ENCODE measurements around the gene TPT1.

The TPT1 gene

GRCh38 chr13:45373162-45373547, 32.2 kb upstream of the TPT1 start:
- Mint-ChIP-seq H3K4me3 (no peak overlapping the region), H3K9me3 (no peaks in the 10 kb centered on the region), H3K36me3 (ENCODE audit: low read depth) (peaks cover 31% of the 10 kb centered on the region), H3K27me3 (ENCODE audit: low read depth, poor library complexity) (no peaks in the 10 kb centered on the region), H3K4me1 (peaks cover 44% of the 10 kb centered on the region), H3K27ac (peak overlapping the region; percentile 69)
- TF ChIP-seq, protein P1, sequence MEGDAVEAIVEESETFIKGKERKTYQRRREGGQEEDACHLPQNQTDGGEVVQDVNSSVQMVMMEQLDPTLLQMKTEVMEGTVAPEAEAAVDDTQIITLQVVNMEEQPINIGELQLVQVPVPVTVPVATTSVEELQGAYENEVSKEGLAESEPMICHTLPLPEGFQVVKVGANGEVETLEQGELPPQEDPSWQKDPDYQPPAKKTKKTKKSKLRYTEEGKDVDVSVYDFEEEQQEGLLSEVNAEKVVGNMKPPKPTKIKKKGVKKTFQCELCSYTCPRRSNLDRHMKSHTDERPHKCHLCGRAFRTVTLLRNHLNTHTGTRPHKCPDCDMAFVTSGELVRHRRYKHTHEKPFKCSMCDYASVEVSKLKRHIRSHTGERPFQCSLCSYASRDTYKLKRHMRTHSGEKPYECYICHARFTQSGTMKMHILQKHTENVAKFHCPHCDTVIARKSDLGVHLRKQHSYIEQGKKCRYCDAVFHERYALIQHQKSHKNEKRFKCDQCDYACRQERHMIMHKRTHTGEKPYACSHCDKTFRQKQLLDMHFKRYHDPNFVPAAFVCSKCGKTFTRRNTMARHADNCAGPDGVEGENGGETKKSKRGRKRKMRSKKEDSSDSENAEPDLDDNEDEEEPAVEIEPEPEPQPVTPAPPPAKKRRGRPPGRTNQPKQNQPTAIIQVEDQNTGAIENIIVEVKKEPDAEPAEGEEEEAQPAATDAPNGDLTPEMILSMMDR (IDR thresholded peaks at IDR 0.05), result no peak
- DNase-seq, result no peak

- no peak for DNase-seq
- peak overlapping the region; percentile 69 for H3K27ac Mint-ChIP-seq
- no peaks in the 10 kb centered on the region for H3K27me3 Mint-ChIP-seq (ENCODE audit: low read depth, poor library complexity)
- H3K36me3 Mint-ChIP-seq (ENCODE audit: low read depth), result peaks cover 31% of the 10 kb centered on the region
- TF ChIP-seq, protein P1 (IDR thresholded peaks at IDR 0.05), result no peak
- H3K4me1 Mint-ChIP-seq, result peaks cover 46% of the 10 kb centered on the region
- peak overlapping the region; percentile 26 for H3K4me3 Mint-ChIP-seq
- H3K9me3 Mint-ChIP-seq, result no peaks in the 10 kb centered on the region
Measured at GRCh38 chr13:45372189-45373161, 31.5 kb upstream of the TPT1 start.

GRCh38 chr13:45370922-45371406, 30.0 kb upstream of the TPT1 start:
- H3K4me1 Mint-ChIP-seq, result peaks cover 54% of the 10 kb centered on the region
- H3K27ac Mint-ChIP-seq, result peak overlapping the region; percentile 50
- DNase-seq, result peak; percentile 82
- H3K36me3 Mint-ChIP-seq (ENCODE audit: low read depth), result peaks cover 40% of the 10 kb centered on the region
- peak overlapping the region; percentile 54 for H3K4me3 Mint-ChIP-seq
- TF ChIP-seq, protein P1 (IDR thresholded peaks at IDR 0.05), result peak; percentile 94
- H3K27me3 Mint-ChIP-seq (ENCODE audit: low read depth, poor library complexity), result no peaks in the 10 kb centered on the region
- H3K9me3 Mint-ChIP-seq, result no peaks in the 10 kb centered on the region

- TF ChIP-seq, protein P1 (IDR thresholded peaks at IDR 0.05), result no peak
Measured at GRCh38 chr13:45369116-45369515, 28.1 kb upstream of the TPT1 start.

DNA sequence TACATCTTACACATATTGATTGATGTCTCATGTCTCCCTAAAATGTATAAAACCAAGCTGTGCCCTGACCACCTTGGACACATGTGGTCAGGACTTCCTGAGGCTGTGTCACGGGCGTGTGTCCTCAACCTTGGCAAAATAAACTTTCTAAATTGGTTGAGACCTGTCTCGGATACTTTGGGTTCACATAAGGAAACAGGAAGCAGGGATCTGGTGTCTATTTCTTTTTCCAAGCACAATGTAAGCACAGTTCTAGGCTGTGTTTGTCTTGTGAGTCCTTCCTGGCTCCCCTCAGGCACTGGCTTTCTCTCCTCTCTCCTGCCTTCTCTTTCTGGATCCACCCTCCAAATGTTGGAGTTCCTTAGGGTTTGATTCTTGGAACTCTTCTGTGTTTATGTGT, 27.6 kb upstream of the TPT1 start:
- H3K27ac Mint-ChIP-seq, result peak overlapping the region; percentile 80
- H3K9me3 Mint-ChIP-seq, result peaks cover 9% of the 10 kb centered on the region
- no peak for DNase-seq
- TF ChIP-seq, protein P1 (IDR thresholded peaks at IDR 0.05), result no peak
- peaks cover 51% of the 10 kb centered on the region for H3K4me1 Mint-ChIP-seq
- peaks cover 44% of the 10 kb centered on the region for H3K36me3 Mint-ChIP-seq (ENCODE audit: low read depth)
- no peaks in the 10 kb centered on the region for H3K27me3 Mint-ChIP-seq (ENCODE audit: low read depth, poor library complexity)
- peak overlapping the region; percentile 3 for H3K4me3 Mint-ChIP-seq

More at GRCh38 chr13:45369116-45369515, 28.1 kb upstream of the TPT1 start:
- Mint-ChIP-seq H3K4me3 (no peak overlapping the region), H3K27ac (peak overlapping the region; percentile 46), H3K36me3 (ENCODE audit: low read depth) (peaks cover 42% of the 10 kb centered on the region), H3K27me3 (ENCODE audit: low read depth, poor library complexity) (no peaks in the 10 kb centered on the region), H3K4me1 (peaks cover 54% of the 10 kb centered on the region), H3K9me3 (peaks cover 3% of the 10 kb centered on the region)
- no peak for DNase-seq

Measured in nephron progenitor cell (in vitro differentiated cells).